Stimulated activated CD8-positive, alpha-beta memory T cell treated with anti-CD3 and anti-CD28 coated beads, Interleukin-15, amount 100 ng/mL, for 24 hours (primary cell): Measurements from ENCODE around the gene SBF2.
"Not testable (repeated sequence)": the region's sequence is repeated elsewhere in the genome, so short reads cannot be mapped to it uniquely, and the experiment has no call there.

Experiments
- DNase-seq: peaks from one replicate; pipeline ENCODE4 v3.0.0-alpha.2; 2020; ENCODE audit warnings: low read depth

Gene SBF2

GRCh38 chr11:10116588-10116987 lies 177.4 kb downstream of the SBF2 start:
- DNase-seq: no peak

GRCh38 chr11:10114593-10115404 lies 179.2 kb downstream of the SBF2 start:
- no peak for DNase-seq

GRCh38 chr11:10113852-10114251 lies 180.2 kb downstream of the SBF2 start:
- no peak for DNase-seq

GRCh38 chr11:10109806-10110205 lies 184.2 kb downstream of the SBF2 start:
- no peak for DNase-seq

GRCh38 chr11:10108915-10109680 lies 184.9 kb downstream of the SBF2 start:
- DNase-seq: no peak

GRCh38 chr11:10107497-10107896 lies 186.5 kb downstream of the SBF2 start:
- DNase-seq: no peak

- DNase-seq: no peak
Measured at GRCh38 chr11:10097615-10098014, 196.4 kb downstream of the SBF2 start.

GRCh38 chr11:10096987-10097386 lies 197.0 kb downstream of the SBF2 start:
- DNase-seq: no peak

- DNase-seq: no peak
Measured at GRCh38 chr11:10095412-10096208, 198.4 kb downstream of the SBF2 start.

GRCh38 chr11:10092426-10092825 lies 201.6 kb downstream of the SBF2 start:
- no peak for DNase-seq

- DNase-seq: no peak
Measured at GRCh38 chr11:10091314-10092045, 202.5 kb downstream of the SBF2 start.

- not testable (repeated sequence) for DNase-seq
Measured at GRCh38 chr11:10087923-10088225, 206.1 kb downstream of the SBF2 start.

- no peak for DNase-seq
Measured at GRCh38 chr11:10087186-10087922, 206.7 kb downstream of the SBF2 start.

- no peak for DNase-seq
Measured at GRCh38 chr11:10080138-10080537, 213.9 kb downstream of the SBF2 start.

GRCh38 chr11:10076458-10077141 lies 217.4 kb downstream of the SBF2 start:
- no peak for DNase-seq

- no peak for DNase-seq
Measured at GRCh38 chr11:10075141-10075540, 218.9 kb downstream of the SBF2 start.

GRCh38 chr11:10072841-10073240 lies 221.2 kb downstream of the SBF2 start:
- DNase-seq: no peak

- DNase-seq: no peak
Measured at GRCh38 chr11:10072142-10072541, 221.9 kb downstream of the SBF2 start.

GRCh38 chr11:10067629-10068300 lies 226.3 kb downstream of the SBF2 start:
- DNase-seq: no peak

- DNase-seq: no peak
Measured at GRCh38 chr11:10066441-10066840, 227.6 kb downstream of the SBF2 start.
